HG03097 (cell line): Measurements from ENCODE around the gene ZBTB32.
A peak's percentile ranks its signal among the peaks of the same experiment; 100 is the strongest.

Experiments
- ATAC-seq: cut with Tn5 transposase; IDR thresholded peaks from one replicate; pipeline ENCODE4 v1.9.1; 2021; ENCODE audit not compliant: unreplicated experiment, low FRiP score

Gene ZBTB32

DNA sequence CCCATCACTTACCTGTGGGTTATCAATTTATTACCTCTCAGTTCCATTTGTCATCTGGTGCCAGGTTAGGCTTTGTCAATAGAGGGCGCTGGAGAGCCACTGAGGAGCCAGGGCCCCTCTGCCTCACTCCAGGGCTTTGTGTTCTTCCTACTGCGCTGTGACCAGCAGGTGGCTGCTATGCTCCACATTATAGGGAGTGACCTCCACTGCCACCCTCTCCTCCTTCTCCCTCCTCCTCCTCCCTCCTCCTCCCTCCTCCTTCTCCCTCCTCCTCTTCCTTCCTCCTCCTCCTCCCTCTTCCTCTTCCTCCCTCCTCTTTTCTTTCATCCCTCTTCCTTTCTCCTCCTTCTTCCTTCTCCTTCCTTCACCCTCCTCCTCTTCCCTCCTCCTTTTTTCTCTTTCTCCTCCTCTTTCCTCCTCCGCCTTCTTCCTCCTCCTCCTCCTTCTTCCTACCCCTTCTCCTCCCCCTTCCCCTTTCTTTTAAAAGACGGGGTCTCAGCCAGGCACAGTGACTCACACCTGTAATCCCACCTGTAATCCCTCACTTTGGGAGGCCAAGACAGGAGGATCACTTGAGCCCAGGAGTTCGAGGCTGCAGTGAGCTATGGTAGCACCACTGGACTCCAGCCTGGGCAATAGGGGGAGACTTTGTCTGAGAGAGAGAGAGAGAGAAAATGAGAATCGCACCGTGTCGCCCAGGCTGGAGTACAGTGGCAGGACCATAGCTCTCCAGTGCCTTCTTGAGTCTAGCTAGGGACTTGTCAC is 10.3 kb upstream of the ZBTB32 start:
- ATAC-seq: peak; percentile 78

GRCh38 chr19:35695895-35696422 is 8.4 kb upstream of the ZBTB32 start:
- no peak for ATAC-seq

DNA sequence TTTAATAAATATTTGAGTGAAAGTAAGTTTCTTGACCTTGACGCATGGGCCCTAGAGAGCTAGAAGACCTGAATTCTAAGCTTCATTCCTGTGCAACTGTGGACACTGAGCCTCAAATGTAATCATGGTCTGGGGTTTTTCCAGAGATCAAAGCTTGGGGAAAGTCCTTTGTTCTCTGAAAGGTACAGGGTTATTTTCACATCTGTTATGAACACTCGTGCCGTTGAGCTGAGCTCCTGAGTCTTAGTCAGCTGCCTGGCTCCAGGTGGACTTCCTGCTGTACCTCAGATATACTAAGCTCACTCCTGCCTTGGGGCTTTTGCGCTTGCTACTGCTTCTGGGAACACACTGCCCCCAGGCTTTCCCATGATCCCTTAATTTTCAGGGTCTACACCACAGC is 7.5 kb upstream of the ZBTB32 start:
- ATAC-seq: no peak

DNA sequence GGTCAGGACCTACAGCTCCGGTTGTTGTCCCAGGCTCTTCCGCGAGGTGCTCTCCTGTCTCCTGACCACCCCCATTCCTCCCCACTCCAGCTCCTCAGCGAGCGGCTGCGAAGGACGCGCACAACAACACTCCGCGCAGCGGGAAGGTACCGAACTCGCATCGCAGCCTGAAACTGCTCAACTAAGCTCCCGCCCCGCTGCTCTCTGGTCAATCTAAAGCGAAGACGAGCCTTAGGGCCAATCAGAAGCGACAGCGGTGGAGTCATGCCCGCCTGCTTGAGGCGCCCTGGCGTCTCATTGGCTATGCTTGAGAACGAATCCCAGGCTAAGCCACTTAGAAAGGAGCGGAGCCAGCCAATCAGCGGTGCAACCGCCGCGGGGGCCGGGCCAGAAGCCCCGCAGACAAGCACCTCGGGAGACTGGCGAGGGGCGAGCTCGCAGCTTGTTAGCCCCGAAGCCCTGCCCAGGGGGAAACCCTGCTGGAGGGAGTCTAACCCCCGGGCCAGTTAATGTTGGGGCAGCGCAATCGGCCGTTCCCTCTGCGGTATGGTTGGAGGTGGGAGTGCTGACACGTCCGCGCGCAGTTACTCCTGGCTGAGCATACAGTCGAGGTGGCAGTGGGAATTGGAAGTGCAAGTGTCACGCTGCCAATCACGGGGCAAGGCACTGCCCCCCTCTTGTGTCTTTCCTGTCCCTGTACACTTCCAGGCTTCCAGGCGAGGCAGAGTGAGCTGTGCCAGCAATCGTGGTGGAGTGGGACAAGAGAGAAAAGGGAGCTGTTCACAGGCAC is 1.9 kb upstream of the ZBTB32 start:
- ATAC-seq: peak; percentile 93

GRCh38 chr19:35703343-35703742 is 1.0 kb upstream of the ZBTB32 start:
- ATAC-seq: no peak

DNA sequence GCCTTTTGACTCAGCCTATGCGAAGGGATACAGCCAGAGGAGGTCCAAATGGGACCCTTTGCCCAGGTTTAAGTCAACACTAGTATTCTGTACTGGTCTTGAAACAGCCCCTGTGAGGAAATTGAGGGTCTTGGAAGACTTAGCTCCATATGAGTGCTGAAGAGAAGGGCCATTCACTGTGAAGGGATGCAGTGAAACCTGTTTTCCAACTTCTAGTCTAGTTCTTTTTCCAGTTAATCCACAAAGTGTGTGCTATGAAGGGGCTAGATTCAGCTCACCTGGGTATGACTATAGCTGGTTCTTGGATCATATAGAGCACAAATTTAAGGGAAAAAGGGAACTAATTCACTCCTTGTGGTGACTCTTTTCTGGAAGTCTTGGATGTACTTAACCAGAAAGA is 4.0 kb downstream of the ZBTB32 start:
- ATAC-seq: no peak

GRCh38 chr19:35710784-35711723 is 6.7 kb downstream of the ZBTB32 start:
- no peak for ATAC-seq

DNA sequence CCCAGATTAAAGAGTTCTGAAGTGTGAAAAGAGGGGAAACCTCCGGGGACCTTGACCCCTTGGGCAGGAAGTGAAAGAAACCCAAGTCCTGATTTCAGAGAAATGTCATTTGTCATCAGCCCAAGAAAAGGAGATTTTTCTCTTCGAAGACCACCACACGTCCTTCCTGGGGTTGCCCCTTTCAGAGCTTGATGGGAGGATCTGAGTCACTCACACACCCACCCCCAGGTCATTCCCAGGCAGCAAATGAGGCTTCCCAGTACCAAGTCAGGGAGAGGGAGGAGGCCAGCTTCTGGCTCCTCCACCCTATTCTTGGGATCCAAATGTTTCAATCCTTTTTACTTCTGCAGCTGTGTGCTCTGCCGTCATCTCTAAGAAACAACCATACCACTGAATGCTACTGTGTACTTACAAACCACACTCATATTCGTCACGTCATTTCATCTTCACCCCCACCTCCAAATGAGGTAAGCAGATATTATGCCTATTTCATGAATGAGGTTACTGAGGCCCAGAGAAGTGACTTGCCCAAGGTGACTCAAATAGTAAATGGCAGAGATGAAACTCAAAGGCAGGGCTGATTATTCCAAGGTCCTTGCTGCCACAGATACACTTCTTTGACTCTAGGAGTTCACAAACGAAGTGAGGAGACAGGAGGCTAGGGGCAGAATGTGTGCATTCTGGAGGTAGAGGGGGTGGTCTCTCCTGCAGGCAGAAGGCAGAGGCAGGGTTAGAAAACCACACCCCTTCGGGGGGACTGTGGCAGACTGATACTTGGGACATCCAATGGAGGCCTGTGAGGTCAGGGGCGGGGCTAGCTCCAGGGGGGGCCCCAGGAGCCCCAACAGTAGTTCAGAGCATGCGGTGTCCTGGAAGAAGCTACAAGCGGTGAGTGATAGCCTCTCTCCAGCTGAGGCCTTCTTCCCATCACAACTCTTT is 8.5 kb downstream of the ZBTB32 start:
- ATAC-seq: no peak

DNA sequence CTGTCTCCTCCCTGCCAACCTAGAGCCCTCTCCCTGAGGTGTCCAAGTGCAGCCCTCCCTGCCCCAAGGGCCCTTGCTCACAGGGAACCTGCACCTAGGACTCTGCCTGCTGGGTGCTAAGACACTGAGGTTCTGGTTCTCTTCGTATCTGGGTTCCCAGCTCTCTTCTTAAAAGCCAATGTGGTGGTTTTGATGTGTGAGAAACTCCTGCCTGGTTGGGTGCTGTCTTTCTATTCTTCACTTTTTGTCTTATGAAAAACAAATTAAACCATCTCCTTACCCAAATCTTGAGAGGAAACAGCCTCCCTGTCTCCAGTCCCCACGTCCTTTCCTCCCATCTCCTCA is 9.1 kb downstream of the ZBTB32 start:
- no peak for ATAC-seq

DNA sequence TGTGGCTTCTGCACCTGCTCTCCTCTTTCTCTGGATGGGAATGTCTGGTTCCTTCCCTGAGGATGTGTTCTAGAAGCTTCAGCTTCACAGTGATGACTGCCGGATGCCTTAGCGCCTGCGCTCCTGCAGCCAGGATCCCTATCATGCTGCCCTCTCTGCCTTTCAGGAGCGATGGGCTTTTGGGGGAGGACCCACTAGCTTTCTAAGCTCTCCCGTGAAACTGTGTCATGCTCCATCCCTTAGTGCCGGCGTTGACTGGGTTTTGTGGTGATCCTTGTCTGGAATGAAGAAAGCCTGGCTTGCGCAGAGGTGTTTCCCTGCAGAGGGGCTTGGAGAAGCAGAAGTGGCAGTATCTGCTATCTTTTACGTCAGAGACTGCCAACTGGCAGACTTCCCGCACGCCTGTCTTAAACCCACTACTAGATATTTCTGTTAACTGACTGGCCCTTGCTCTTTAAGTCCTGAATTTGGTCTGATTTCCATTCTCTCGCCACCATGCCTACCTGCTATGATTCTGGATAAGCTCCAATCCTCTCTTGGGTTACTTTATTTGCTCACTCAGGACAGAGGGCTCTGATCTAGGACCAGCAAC is 9.6 kb downstream of the ZBTB32 start:
- no peak for ATAC-seq

DNA sequence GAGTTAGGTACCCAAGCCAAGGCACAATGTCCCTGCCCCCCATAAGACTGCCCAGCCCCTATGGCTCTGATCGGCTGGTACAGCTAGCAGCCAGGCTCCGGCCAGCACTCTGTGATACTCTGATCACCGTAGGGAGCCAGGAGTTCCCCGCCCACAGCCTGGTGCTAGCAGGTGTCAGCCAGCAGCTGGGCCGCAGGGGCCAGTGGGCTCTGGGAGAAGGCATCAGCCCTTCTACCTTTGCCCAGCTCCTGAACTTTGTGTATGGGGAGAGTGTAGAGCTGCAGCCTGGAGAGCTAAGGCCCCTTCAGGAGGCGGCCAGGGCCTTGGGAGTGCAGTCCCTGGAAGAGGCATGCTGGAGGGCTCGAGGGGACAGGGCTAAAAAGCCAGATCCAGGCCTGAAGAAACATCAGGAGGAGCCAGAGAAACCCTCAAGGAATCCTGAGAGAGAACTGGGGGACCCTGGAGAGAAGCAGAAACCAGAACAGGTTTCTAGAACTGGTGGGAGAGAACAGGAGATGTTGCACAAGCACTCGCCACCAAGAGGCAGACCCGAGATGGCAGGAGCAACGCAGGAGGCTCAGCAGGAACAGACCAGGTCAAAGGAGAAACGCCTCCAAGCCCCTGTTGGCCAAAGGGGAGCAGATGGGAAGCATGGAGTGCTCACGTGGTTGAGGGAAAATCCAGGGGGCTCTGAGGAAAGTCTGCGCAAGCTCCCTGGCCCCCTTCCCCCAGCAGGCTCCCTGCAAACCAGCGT is 10.4 kb downstream of the ZBTB32 start:
- ATAC-seq: no peak

GRCh38 chr19:35715355-35715809 is 11.0 kb downstream of the ZBTB32 start:
- no peak for ATAC-seq

- no peak for ATAC-seq
These were observed 11.8 kb downstream of the ZBTB32 start for GRCh38 chr19:35715981-35716800.

GRCh38 chr19:35716801-35717664 is 12.7 kb downstream of the ZBTB32 start:
- peak; percentile 52 for ATAC-seq

GRCh38 chr19:35717665-35718344 is 13.4 kb downstream of the ZBTB32 start, which contains the start of gene KMT2B:
TSS of gene KMT2B (plus strand) at chr19:35718003. CDS start at chr19:35718019, 16 bp downstream.
- ATAC-seq: peak; percentile 54
